GM12878 (cell line): ENCODE results near the gene CNTN2. TPM values are rescaled to one million over a fixed set of nuclear protein-coding genes. Genes with fewer than 3 reads are reported as not detected.

Source experiments
- ATAC-seq: fragments of 200-7000 bp; cut with Tn5 transposase; 3 replicates; pipeline ENCODE4 v1.9.1; 2020; ENCODE audit warnings: mild to moderate bottlenecking, moderate library complexity
- BruUV-seq: library from RNA; stranded (reverse); fragments of 400-500 nt; replicated peaks from 2 replicates; lab custom pipeline; 2021; lab: Mats Ljungman, UMichigan
- CTCF ChIA-PET: fragments of 300-600 bp; sonication (Branson Sonifier 250); formaldehyde crosslinking; extraction: SDS; loops from one replicate; lab custom pipeline; 2021; ENCODE audit warnings: inconsistent platforms; lab: Yijun Ruan, JAX
- POLR2A ChIA-PET: fragments of 350-600 bp; formaldehyde crosslinking; extraction: SDS; loops from one replicate; lab custom pipeline; 2021; ENCODE audit warnings: inconsistent platforms; lab: Charles Lee
- RAD21 ChIA-PET: fragments of 300-600 bp; sonication (Branson Sonifier 250); formaldehyde crosslinking; loops from one replicate; lab custom pipeline; 2023; ENCODE audit warnings: antibody characterized with exemption; ENCODE audit not compliant: unreplicated experiment; lab: Charles Lee
- SMC1A ChIA-PET: fragments of 300-600 bp; sonication (Branson Sonifier 250); formaldehyde crosslinking; loops from one replicate; lab custom pipeline; 2023; ENCODE audit not compliant: unreplicated experiment, uncharacterized antibody; lab: Charles Lee
- DNase-seq: peaks from one replicate; pipeline ENCODE4 v3.0.0-alpha.2; 2011; ENCODE audit warnings: low read depth, low spot score
- FAIRE-seq: peaks from 3 replicates; lab custom pipeline; 2011; peaks lifted over from hg19 to GRCh38; lab: Jason Lieb, UNC
- H2AFZ ChIP-seq: 2 replicates; pipeline ENCODE4 v1.6.0; 2011; ENCODE audit warnings: low read depth, low read length, control low read depth; ENCODE audit not compliant: control insufficient read depth
- H3K27ac ChIP-seq: 2 replicates; pipeline ENCODE4 v1.5.1; 2011; ENCODE audit warnings: control low read depth; ENCODE audit not compliant: control insufficient read depth, insufficient read depth
- H3K27me3 ChIP-seq, 2 experiments: replicated peaks in 1 of 2; 2 replicates each; pipeline versions ENCODE4 v1.6.0 to v1.6.1; 2011; ENCODE audit warnings: low read length in 1 of 2; ENCODE audit not compliant: control insufficient read depth in 2 of 2, insufficient read depth in 2 of 2
- H3K36me3 ChIP-seq, 2 experiments: 2 replicates each; pipeline ENCODE4 v1.5.1; 2011; ENCODE audit warnings: low read length in 1 of 2; ENCODE audit not compliant: control insufficient read depth in 2 of 2, insufficient read depth in 2 of 2
- H3K4me1 ChIP-seq: 2 replicates; pipeline ENCODE4 v1.6.1; 2011; ENCODE audit warnings: mild to moderate bottlenecking, low read length, moderate library complexity, mixed read lengths; ENCODE audit not compliant: control insufficient read depth, insufficient read depth
- H3K4me2 ChIP-seq: 2 replicates; pipeline ENCODE4 v1.6.0; 2011; ENCODE audit warnings: control low read depth; ENCODE audit not compliant: control insufficient read depth, insufficient read depth
- H3K4me3 ChIP-seq: fragments of 200-600 bp; sonication (generic); 2 replicates; pipeline ENCODE4 v1.5.1; 2016
- H3K79me2 ChIP-seq: 2 replicates; pipeline ENCODE4 v1.6.0; 2011; ENCODE audit warnings: low read length; ENCODE audit not compliant: control insufficient read depth, insufficient read depth
- H3K9ac ChIP-seq: 2 replicates; pipeline ENCODE4 v1.8.0; 2011; ENCODE audit warnings: low read length, control low read depth, mixed read lengths; ENCODE audit not compliant: control insufficient read depth, insufficient read depth
- H3K9me3 ChIP-seq: replicated peaks from 3 replicates; pipeline ENCODE4 v1.5.1; 2011; ENCODE audit warnings: mild to moderate bottlenecking, low read length; ENCODE audit not compliant: control insufficient read depth, insufficient read depth
- H4K20me1 ChIP-seq: 2 replicates; pipeline ENCODE4 v1.6.0; 2011; ENCODE audit not compliant: control insufficient read depth, insufficient read depth
- EGR1 ChIP-seq, 2 experiments: IDR thresholded peaks; 1 replicate in 1 of 2; 2 replicates in 1 of 2; pipeline ENCODE4 v1.6.1; 2011 to 2012; ENCODE audit warnings: low read depth in 2 of 2, low read length in 2 of 2, borderline replicate concordance in 1 of 2, mild to moderate bottlenecking in 1 of 2, moderate library complexity in 1 of 2
- MTA2 ChIP-seq: fragments of 450-650 bp; IDR thresholded peaks from 2 replicates; pipeline ENCODE4 v1.6.1; 2016; ENCODE audit warnings: low read depth, mild to moderate bottlenecking, moderate library complexity
- RAD51 ChIP-seq: fragments of 450-650 bp; IDR thresholded peaks from 2 replicates; pipeline ENCODE4 v1.6.1; 2016; ENCODE audit warnings: moderate library complexity, mild to moderate bottlenecking, inconsistent platforms
- RB1 ChIP-seq: fragments of 450-650 bp; formaldehyde crosslinking; IDR thresholded peaks from 2 replicates; pipeline ENCODE4 v1.6.1; 2017; ENCODE audit warnings: mild to moderate bottlenecking, borderline replicate concordance
- RELA ChIP-seq: fragments of 450-650 bp; IDR thresholded peaks from 2 replicates; pipeline ENCODE4 v1.8.0; 2014; ENCODE audit warnings: borderline replicate concordance; ENCODE audit not compliant: partially characterized antibody
- RELB ChIP-seq: fragments of 450-650 bp; IDR thresholded peaks from 2 replicates; pipeline ENCODE4 v1.6.1; 2017; ENCODE audit warnings: low read depth, mild to moderate bottlenecking, moderate library complexity
- STAT1 ChIP-seq: fragments of 450-650 bp; conservative IDR thresholded peaks from 2 replicates; pipeline ENCODE4 v1.6.1; 2014; ENCODE audit warnings: antibody characterized with exemption, mild to moderate bottlenecking
- YBX1 ChIP-seq: fragments of 450-650 bp; IDR thresholded peaks from 2 replicates; pipeline ENCODE4 v1.6.1; 2016; ENCODE audit warnings: antibody characterized with exemption
- ZBTB4 ChIP-seq: fragments of 450-650 bp; formaldehyde crosslinking; IDR thresholded peaks from 2 replicates; pipeline ENCODE4 v1.4.0; 2022; ENCODE audit warnings: mild to moderate bottlenecking, moderate library complexity
- WGBS: methylation state at CpG from one replicate; pipeline ENCODE4 v1.1.6; 2016; ENCODE audit warnings: low lambda C conversion rate; ENCODE audit not compliant: insufficient replicate concordance, insufficient coverage; ENCODE audit errors: missing lambda C conversion rate; 5-methylcytosine and 5-hydroxymethylcytosine counted together
- in situ Hi-C: fragments of 300-500 bp; cut with MboI; formaldehyde crosslinking; loops from 9 replicates; pipeline ENCODE4 v1.14.3; 2018; ENCODE audit warnings: mixed read lengths
- intact Hi-C: fragments of 100-400 bp; cut with micrococcal nuclease; formaldehyde crosslinking; loops from one replicate; pipeline ENCODE4 v1.14.2; 2022; ENCODE audit not compliant: unreplicated experiment
- polyA plus RNA-seq, 11 experiments: library from polyadenylated mRNA; depleted of rRNA in 4 of 11; unstranded in 6 of 11; stranded (reverse) in 5 of 11; fragments of >200 nt; fragmentation: Nextera tagmentation in 4 of 11; fragmentation: Illumina TruSeq in 1 of 11; extraction: Ambion mirVana in 4 of 11; extraction: Trizol in 1 of 11; gene quantifications; 1 replicate in 1 of 11; 2 replicates in 10 of 11; pipeline versions ENCODE4 v1.2.1 to v1.2.3, GENCODE V29; 2011 to 2016; ENCODE audit warnings: inconsistent platforms in 2 of 11, missing spikeins in 2 of 11, low read depth in 1 of 11
- total RNA-seq, 4 experiments: library from RNA; depleted of rRNA in 3 of 4; stranded (reverse); fragments of >200 nt in 3 of 4; fragmentation: Illumina TruSeq in 1 of 4; extraction: Trizol in 1 of 4; gene quantifications; 2 replicates each; pipeline versions ENCODE4 v1.2.1 to v1.2.3, GENCODE V29; 2013 to 2021

CNTN2 gene
- total and polyA plus RNA-seq, 10 of the 15 experiments (the other 5 are each of a cell fraction or from before 2014, with no cell fraction given): 0.03 TPM; not detected in 9

- ChIA-PET CTCF (no interaction called here), POLR2A (interaction anchor here (0.5 kb wide), 1 partner anchor 545 kb away, joined by 6 read pairs; no protein-coding TSS in a partner anchor), RAD21 (no interaction called here)
- Histone ChIP-seq H2AFZ (no peak overlapping the region), H3K36me3 (no peaks in the 10 kb centered on the region), H3K4me3 (no peak overlapping the region), H3K4me1 (no peaks in the 10 kb centered on the region), H3K4me2 (no peak overlapping the region), H3K27me3 (peaks cover 0 to 10% of the 10 kb centered on the region in 2 experiments; a peak in 3 of 4 replicates), H3K9me3 (no peaks in the 10 kb centered on the region), H3K27ac (no peak overlapping the region), H4K20me1 (no peaks in the 10 kb centered on the region), H3K79me2 (no peaks in the 10 kb centered on the region)
- FAIRE-seq: no peak
- in situ Hi-C loops (no loop called here), intact Hi-C loops (no loop called here)
- BruUV-seq: no TSS peak
- WGBS: 22% methylated on average over 5 of the region's 5 CpGs
- no peak for TF ChIP-seq RB1
- TF ChIP-seq YBX1: no peak
- no peak for TF ChIP-seq RELA
- no peak for TF ChIP-seq MTA2
- TF ChIP-seq RELB: no peak
- no peak for TF ChIP-seq EGR1 (IDR thresholded peaks at IDR 0.05; ENCODE audit: borderline replicate concordance in 1 of 2, low read depth in 2 of 2, low read length in 2 of 2)
- TF ChIP-seq RAD51: no peak
- TF ChIP-seq ZBTB4 (CRISPR knock-in tag): no peak
- TF ChIP-seq STAT1: no peak
- TF ChIP-seq, all 136 proteins: peak for 0
- SMC1A ChIA-PET: no interaction called here
- no peak overlapping the region for H3K9ac ChIP-seq
- DNase-seq (no peak), ATAC-seq (no peak)
Measured at GRCh38 chr1:205047764-205048231, 4.8 kb downstream of the CNTN2 start.
